ENCODE data around the gene SYTL3. TPM values are rescaled to one million over a fixed set of nuclear protein-coding genes. Genes with fewer than 3 reads are reported as not detected.

Gene SYTL3
- total and polyA plus RNA-seq, 2 donors (not counting 1 experiment from before 2014, with no cell fraction given): 1.1 to 5.4 TPM

DNA sequence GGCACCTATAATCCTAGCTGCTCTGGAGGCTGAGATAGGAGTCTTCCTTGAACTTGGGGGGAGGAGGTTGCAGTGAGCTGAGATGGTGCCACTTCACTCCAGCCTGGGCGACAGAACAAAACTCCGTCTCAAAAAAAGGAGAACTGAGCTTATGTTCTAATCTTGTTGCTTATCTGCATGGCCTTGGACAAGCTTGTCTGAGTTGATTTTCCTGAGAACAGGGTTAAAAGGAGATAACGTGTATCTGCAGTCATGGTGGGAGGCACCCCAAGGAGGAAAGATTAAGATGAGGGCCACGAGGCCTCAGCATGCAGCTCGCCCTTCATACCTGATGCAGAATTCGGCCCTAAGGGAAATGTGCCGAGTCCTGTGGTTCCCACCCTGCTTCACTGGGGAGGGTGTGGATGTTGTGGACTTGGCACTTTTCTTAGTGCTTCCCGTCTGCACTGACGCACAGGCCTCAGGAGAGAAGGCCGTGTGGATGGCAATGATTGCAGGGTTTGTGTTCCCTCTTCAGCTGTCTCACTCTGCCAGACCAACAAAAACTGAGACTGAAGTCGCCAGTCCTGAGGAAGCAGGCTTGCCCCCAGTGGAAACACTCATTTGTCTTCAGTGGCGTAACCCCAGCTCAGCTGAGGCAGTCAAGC is 113.1 kb downstream of the SYTL3 start:
- Histone ChIP-seq H4K20me1 (ENCODE audit: control insufficient read depth, insufficient read depth, low read length, poor library complexity, severe bottlenecking) (peaks cover 32% of the 10 kb centered on the region), H3K4me1 (ENCODE audit: control insufficient read depth in 2 of 2, insufficient read depth in 2 of 2, low read length in 2 of 2) (no peaks in the 10 kb centered on the region), H3K4me2 (replicated peaks; ENCODE audit: low read depth, low read length, poor library complexity, severe bottlenecking) (no peak overlapping the region), H3K27ac (ENCODE audit: low read length in 2 of 2) (no peak overlapping the region), H2AFZ (ENCODE audit: insufficient read depth, low read depth, low read length, poor library complexity, severe bottlenecking) (no peak overlapping the region), H3K27me3 (replicated peaks in 1 of 4; ENCODE audit: control extremely low read depth in 1 of 4, control insufficient read depth in 3 of 4, insufficient read depth in 4 of 4, low read length in 3 of 4) (no peaks in the 10 kb centered on the region), H3K36me3 (replicated peaks in 1 of 2; ENCODE audit: control extremely low read depth in 1 of 2, control insufficient read depth in 1 of 2, extremely low read depth in 1 of 2, insufficient read depth in 2 of 2, low read length in 1 of 2) (peaks cover 10 to 32% of the 10 kb centered on the region in 2 experiments), H3K9ac (ENCODE audit: low read length) (no peak overlapping the region), H3K79me2 (ENCODE audit: control insufficient read depth, insufficient read depth, low read length) (no peaks in the 10 kb centered on the region), H3K9me3 (ENCODE audit: control extremely low read depth in 1 of 3, control insufficient read depth in 2 of 3, insufficient read depth in 1 of 3, low read length in 2 of 3) (no peaks in the 10 kb centered on the region), H3K4me3 (ENCODE audit: control extremely low read depth in 1 of 5, extremely low read depth in 1 of 5, insufficient read depth in 1 of 5, low read depth in 2 of 5, low read length in 4 of 5) (no peak overlapping the region)
- no peaks in the 10 kb centered on the region for H3K27me3 Mint-ChIP-seq
- no peaks in the 10 kb centered on the region for H3K9me3 Mint-ChIP-seq (ENCODE audit: insufficient read depth)
- peaks cover 2% of the 10 kb centered on the region for H3K4me1 Mint-ChIP-seq
- intact Hi-C loops (cut with micrococcal nuclease): loop anchor here (1.0 to 5.0 kb wide), 3 partner anchors 34 to 59 kb away; no protein-coding TSS in a partner anchor
- CTCF ChIA-PET: interaction anchor here (0.9 to 1.5 kb wide), 4 partner anchors 47 to 208 kb away, joined by 3 to 5 read pairs (median 3); no protein-coding TSS in a partner anchor
- POLR2A ChIA-PET: interaction anchor here (1.0 to 3.0 kb wide), 2 partner anchors 46 to 48 kb away, joined by 3 to 8 read pairs; no protein-coding TSS in a partner anchor
- ATAC-seq (ENCODE audit: low read depth) (no peak), DNase-seq (peak; percentile 63)
- peak overlapping the region; percentile 71 for H3K27ac Mint-ChIP-seq
- no peak overlapping the region for H3K4me3 Mint-ChIP-seq
- TF ChIP-seq CTCF (IDR thresholded peaks at IDR 0.05): no peak
- TF ChIP-seq EZH2 (IDR thresholded peaks at IDR 0.05; ENCODE audit: borderline replicate concordance, insufficient read depth, low read depth, low read length, poor library complexity, severe bottlenecking): no peak
- WGBS (ENCODE audit: insufficient coverage): 92% methylated on average over 12 of the region's 12 CpGs

Data from B cell (primary cell).